ENCODE results near the gene PLXNA2.

Gene PLXNA2

GRCh38 chr1:208225954-208226937, 17.9 kb downstream of the PLXNA2 start:
- no peak for DNase-seq (ENCODE audit: low read depth in 2 of 2)

- DNase-seq (ENCODE audit: low read depth in 2 of 2), result no peak
These were observed 19.9 kb downstream of the PLXNA2 start for GRCh38 chr1:208224192-208224713.

GRCh38 chr1:208223136-208223535, 21.0 kb downstream of the PLXNA2 start:
- DNase-seq (ENCODE audit: low read depth in 2 of 2), result no peak

- DNase-seq (ENCODE audit: low read depth in 2 of 2), result no peak
These were observed 21.6 kb downstream of the PLXNA2 start for GRCh38 chr1:208222376-208223126.

- no peak for DNase-seq (ENCODE audit: low read depth in 2 of 2)
These were observed 22.9 kb downstream of the PLXNA2 start for GRCh38 chr1:208221291-208221622.

- no peak for DNase-seq (ENCODE audit: low read depth in 2 of 2)
These were observed 24.4 kb downstream of the PLXNA2 start for GRCh38 chr1:208219659-208220282.

GRCh38 chr1:208219098-208219658, 25.0 kb downstream of the PLXNA2 start:
- no peak for DNase-seq (ENCODE audit: low read depth in 2 of 2)

GRCh38 chr1:208218237-208219097, 25.7 kb downstream of the PLXNA2 start:
- no peak for DNase-seq (ENCODE audit: low read depth in 2 of 2)

- DNase-seq (ENCODE audit: low read depth in 2 of 2), result no peak
These were observed 26.4 kb downstream of the PLXNA2 start for GRCh38 chr1:208217781-208218180.

- no peak for DNase-seq (ENCODE audit: low read depth in 2 of 2)
These were observed 27.4 kb downstream of the PLXNA2 start for GRCh38 chr1:208216806-208217205.

- DNase-seq (ENCODE audit: low read depth in 2 of 2), result no peak
These were observed 28.1 kb downstream of the PLXNA2 start for GRCh38 chr1:208216062-208216461.

GRCh38 chr1:208215393-208215792, 28.8 kb downstream of the PLXNA2 start:
- no peak for DNase-seq (ENCODE audit: low read depth in 2 of 2)

- no peak for DNase-seq (ENCODE audit: low read depth in 2 of 2)
These were observed 30.4 kb downstream of the PLXNA2 start for GRCh38 chr1:208213786-208214185.

GRCh38 chr1:208212893-208213292, 31.3 kb downstream of the PLXNA2 start:
- no peak for DNase-seq (ENCODE audit: low read depth in 2 of 2)

GRCh38 chr1:208211921-208212843, 32.0 kb downstream of the PLXNA2 start:
- DNase-seq (ENCODE audit: low read depth in 2 of 2), result no peak

GRCh38 chr1:208209896-208210589, 34.1 kb downstream of the PLXNA2 start:
- DNase-seq (ENCODE audit: low read depth in 2 of 2), result no peak

GRCh38 chr1:208209286-208209685, 34.9 kb downstream of the PLXNA2 start:
- DNase-seq (ENCODE audit: low read depth in 2 of 2), result no peak

GRCh38 chr1:208208132-208208487, 36.1 kb downstream of the PLXNA2 start:
- no peak for DNase-seq (ENCODE audit: low read depth in 2 of 2)
